ENCODE data around the gene ADRB2.

Gene ADRB2

DNA sequence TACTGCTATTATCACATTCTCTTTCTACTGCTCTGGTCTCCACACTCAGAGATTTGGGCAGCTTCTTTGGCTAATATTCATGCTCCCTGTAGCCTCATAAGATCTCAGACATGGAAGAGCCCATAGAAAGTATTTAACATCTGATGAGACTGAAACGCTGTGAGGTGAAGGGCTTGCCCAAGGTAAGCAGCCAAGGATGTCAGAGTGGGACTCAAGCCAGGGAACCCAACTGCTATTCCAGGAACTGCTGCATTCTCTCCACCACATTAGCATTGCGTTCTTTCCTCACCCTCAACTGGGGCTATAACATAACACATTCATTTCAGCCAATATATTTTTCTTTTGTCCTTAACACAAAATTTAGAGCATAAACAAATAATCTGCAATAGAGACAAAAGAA is 3.8 kb downstream of the ADRB2 start:
- no peak for DNase-seq

DNA sequence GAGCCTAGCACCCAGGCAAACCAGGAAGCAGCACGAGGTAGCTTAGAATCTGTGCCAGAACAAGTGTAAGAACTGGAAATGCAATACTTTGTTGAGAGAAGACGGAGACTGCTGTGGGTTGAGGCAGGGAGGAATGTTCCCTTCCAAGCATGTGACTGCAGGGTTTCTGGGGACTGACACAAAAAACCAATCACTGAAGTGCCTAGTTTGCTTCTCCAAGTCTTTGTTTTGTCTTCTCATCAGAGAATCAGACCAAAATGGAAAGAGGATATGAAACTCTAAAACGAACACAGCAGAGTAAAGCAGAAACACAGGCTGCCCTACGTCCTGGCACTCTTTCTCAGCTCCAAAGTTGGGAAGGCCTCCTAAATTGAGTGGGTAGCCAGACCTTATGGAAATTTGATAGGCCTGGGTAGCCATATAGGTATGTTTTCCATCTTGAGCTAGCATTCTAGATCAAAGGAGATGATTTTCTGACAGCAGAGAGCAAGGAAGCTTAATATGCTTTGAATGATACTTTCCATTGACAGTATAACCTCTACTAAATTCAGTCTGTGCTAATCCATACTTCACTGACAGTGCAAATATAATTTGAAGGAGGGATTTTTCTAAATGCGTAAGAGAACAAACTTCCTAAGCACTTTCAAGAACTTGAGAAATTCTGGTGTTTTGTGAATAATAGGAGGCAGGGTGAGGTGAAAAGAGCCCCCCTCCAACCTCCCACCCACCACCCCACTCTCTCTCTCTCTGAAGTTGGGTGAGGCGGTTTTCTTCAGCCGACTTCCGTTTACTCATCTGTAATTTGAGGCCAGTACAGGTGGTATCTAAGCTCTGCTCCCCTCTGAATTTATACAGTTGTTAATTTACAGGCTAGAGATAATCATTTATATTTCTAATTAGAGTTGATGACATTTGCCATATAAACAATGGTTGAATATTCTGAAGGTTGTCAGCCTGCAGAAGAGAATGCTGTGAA is 5.5 kb downstream of the ADRB2 start:
- DNase-seq, result peak in 13 of 58 donors; percentile 8 to 57 (median 31)

DNA sequence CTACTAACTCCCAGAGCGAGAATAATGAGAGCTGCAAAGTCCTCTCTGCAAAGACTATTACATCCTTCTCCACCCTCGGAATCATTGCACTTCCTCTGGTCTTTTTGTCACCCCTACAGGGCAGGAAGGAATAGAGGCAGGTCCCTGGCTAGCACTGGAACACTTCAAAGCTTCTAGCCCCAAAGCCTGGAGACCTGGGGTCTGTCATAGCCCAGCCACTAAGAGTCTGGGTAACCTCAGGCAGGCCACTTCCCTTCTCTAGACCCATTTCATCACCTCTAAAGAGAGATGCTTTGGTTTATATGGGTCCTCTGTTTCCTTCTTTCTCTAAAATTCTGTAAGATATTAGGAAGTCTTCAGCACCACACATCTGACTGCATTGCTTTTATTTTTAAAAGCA is 6.7 kb downstream of the ADRB2 start:
- no peak for DNase-seq

DNA sequence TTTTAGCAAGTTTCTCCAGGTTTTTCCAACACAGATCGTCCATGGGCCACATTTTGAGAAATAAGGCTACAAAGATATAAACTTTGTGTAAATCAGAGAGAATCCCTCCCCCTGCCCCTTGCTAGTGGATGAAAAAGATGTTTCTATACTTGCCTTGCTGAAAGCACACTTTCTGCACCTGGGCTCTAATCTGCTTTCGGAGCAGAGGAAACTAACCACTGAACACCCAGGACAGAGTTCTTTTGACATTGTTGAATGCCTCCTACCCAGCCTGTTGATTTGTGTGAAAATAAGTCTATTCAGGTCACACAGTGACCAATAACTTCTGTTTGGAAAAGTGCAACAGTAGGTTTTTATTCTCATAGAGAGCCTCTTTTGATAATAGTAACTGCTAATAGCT is 7.5 kb downstream of the ADRB2 start:
- no peak for DNase-seq

DNA sequence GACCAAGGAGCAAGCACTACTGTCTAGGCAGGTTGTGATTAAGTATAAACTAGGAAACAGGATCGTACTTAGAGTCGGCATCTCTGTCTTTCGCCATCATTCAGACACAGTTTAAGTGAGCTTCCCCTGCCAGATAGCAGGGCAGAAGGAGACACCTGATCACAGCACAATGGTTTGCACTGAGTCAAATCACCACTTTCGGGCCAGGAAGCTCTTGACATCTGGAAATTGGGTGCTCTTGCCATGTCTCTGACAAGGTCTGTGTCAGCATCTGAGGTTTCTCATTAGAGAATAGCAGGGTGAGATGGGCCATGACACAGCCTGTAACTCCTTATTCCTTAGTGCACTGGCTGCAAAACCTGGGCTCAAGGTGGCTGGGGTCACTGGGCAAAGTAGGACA is 8.3 kb downstream of the ADRB2 start:
- no peak for DNase-seq

DNA sequence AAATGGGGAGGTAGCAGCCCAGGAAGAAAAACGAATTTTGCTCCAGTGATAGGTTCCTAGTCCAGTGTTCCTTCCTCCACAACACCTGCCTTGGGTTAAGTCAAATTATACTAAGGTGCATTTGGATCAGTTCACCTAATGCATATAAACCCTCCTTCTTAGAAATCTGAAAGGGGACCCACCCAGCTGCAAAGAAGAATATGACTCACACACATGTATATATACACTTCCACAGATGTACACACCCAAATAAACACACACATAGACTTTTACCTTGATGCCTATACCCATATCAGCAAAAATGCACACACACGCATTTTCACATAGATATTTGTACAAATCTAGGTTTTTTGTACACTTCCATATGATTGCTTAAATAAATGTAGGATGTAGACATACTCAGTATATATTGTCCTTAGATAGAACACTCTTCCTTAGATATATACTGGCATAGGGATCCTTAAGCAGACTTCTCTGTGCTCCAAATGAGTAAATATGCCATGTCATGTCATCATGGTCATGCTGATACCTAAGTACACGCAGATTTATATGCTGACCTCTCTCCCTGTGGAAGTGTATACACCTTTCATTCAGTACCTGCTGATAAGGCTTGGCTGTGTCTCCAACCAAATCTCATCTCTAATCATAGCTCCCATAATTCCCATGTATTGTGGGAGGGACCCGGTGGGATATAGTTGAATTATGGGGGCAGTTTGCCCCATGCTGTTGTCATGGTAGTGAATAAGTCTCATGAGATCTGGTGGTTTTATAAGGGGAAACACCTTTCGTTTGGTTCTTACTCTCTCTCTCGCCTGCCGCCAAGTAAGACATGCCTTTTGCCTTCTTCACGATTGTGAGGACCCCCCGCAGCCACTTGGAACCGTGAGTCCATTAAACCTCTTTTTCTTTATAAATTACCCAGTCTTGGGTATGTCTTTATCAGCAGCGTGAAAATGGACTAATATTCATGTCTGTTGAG is 10.2 kb downstream of the ADRB2 start:
- no peak for DNase-seq

DNA sequence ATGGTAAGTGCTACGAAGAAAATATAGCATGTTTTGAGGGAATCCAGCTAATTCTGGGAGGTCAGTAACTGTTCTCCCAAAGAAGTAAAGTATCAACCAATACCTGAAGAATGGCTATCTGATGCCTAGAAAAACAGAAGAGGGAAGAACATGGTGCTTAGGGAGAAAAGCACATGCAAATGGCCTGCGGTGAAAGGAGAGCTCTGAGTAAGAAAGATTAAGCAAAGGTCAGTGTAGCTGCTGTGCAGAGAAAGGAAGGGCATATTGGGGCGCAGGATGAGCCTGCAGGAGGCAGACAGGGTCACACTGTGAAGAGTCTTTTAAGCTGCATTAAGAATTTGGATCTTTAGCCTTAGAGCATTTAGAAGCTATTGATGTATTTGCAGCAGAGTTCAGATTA is 11.0 kb downstream of the ADRB2 start:
- DNase-seq, result no peak

DNA sequence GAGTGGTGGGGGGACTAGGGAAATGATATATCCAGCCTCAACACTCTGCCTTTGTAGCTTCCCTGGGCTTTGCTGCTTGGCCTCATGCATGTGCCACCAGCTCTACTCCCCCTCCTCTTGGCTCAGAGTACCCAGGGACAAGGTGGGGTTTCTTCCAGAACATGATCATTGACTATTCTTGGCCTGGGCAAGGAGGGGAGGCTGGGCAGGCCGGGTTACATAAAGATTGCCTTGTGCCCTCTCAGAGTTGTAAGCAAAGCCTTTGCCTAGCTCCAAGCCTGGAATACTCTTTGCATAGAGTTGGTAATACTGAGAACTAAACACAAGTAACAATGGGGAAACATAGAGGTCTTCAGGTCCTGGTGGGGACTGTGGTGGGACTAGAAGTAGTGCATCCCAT is 11.9 kb downstream of the ADRB2 start:
- DNase-seq, result no peak

DNA sequence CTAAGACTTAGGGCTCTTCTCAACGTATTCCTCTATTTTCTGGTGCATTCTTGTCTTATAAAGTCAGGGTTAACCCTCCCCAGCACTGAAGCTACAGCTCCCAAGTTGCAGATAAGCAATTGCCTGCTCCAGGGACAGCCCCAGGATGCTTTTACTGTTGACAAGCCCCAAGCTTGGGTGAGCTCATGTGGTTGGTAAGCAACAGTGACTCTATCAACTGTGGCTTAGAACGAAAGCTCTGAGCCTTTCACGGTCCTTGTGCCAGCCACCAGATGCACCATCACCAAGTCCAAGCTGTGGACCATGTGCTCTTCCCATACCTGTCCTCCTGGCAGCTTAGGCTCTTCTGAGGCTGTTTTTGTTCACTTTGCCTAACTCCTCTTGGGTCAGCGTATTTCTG is 13.5 kb downstream of the ADRB2 start:
- no peak for DNase-seq

DNA sequence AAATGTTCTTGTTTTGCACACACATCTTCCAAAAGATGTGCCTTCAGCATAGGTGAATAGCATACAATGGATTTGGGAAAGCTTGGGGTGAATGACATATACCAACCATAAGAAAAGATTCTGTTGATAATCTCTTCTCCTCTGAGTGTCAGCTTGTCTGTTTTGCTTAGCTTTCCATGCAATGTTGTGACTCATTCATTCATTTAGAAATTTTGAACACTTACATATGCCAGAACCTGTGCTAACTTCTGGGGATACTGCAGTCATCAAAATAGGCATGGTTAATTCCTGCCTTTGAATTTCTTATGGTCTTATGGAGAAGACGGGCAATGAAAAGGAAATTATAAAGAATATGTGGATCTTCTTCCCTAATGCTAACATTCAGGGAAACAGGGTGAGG is 14.1 kb downstream of the ADRB2 start:
- DNase-seq, result no peak

DNA sequence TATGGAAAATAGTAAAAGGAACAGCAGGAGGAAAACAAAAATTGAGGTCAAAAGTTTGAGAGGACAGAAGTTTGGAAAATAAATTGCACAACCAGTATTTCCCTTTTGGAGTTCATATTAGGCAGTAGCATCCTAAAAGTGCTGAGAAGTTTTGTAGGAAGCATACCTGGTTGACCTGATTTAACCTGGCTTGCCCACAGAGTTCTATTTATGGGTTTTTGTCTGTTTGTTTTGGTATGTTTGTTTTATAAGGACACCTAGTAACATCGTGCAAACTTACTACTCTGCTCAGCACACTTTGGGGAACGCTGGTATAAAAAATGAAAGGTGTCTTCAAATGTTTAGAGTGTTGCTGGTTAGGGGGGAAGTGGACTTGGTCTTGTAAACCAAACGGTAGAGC is 15.1 kb downstream of the ADRB2 start:
- DNase-seq, result no peak

DNA sequence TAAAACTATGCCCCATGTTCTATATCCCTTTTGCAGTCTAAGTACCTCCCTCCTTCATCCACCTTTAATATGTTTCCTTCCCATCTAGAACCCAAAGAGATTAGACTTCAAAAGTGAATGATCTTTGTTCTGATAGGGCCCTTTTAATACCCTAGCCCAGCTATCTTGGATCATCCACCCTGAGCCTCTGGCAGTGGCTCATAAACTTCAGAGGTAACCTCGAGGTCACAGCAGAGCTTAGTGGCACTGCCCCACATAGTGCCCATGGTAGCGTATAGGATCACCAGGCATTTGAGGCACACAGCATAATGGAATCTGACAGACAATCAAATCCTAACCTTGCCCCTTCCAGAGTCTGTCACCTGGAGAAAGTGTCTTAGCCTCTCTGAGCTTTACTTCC is 15.8 kb downstream of the ADRB2 start:
- no peak for DNase-seq

DNA sequence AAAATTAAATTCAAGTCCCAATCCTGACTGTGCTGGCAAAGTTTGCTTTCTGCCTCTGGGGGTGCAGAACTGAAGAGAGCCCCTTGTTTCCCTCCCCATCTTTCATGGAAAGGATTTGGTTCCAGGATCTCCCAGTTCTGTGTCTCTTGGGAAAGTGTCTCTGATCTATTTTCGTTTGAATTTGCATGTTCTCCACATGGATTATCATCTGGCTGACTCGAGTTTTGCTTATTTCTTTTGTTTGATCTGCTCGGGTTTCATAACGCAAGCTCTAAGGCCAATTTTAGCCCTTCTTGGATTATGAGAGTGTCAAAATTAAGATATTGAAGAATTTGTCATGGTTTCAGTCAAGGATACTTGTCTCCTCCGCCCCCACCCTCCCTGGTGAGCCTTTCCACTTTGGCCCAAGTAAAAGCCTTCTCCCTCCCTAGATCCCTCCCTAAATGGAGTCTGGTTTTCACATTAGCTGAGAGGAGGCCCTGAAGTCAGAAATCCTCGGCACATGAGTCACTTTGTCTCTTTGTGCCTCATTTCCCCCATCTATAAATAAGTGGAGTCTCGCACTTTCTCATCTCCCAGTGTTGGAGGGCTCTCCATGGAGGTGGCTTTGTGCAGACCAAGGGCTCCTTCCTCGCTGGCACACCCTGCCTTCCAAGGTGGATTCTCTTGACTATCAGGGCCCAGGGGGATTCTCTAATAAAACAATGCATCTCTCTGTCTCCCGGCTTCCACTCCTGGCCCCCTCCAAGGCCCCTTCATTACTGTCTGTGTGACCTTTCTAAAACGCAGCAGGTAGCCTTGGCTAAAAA is 17.3 kb downstream of the ADRB2 start:
- no peak for DNase-seq

DNA sequence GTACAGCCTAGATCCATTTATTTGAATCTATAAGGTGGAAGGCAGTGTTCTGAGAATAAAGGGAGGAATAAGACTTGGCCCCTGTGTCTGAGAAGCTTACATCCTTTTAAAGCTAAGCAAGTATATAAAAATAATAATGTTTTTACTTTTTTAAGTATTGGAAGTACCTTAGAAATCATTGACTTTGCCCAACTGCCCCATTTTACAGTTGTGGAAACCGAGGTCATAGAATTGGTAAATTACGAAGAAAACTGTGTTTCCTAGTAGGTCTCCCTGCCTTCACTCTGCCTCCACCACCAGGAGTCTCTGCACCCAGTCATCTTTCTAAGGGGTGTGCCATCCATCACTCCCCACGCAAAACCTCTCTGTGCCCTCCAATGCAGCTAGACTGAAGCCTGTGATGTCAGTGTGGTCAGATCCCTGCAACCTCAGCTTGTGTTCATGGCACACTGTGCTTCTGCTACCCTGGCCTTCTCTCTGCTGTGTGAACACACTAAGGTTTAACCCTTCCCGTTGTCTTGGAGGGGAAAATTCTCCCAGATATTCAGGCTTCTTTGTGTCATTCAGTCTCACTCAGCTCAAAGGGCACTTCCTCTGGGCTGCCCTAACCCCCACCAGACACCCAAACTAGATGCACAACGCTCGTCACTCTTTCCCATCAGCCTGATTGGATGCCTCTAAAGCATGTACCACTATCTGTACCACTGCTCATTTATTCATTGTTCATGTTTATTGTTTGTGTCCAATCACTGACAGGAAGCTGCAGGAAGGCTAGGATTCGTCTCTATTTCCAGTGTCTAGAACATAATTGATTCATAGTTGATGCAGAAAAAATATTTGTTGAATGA is 18.2 kb downstream of the ADRB2 start:
- no peak for DNase-seq

DNA sequence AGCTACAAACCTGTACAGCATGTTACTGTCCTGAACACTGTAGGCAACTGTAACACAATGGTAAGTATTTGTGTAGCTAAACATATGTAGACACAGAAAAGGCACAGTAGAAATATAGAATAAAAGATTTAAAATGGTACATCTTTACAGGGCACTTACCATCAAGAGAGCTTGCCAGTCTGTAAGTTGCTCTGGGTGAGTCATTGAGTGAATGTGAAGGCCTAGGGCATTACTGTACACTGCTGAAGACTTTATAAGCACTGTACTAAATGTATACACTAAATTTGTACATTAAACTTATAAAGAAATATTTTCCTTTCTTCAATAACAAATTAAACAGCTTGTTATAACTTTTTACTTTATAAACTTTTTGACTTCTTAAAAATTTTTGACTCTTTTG is 20.5 kb downstream of the ADRB2 start:
- DNase-seq, result no peak

DNA sequence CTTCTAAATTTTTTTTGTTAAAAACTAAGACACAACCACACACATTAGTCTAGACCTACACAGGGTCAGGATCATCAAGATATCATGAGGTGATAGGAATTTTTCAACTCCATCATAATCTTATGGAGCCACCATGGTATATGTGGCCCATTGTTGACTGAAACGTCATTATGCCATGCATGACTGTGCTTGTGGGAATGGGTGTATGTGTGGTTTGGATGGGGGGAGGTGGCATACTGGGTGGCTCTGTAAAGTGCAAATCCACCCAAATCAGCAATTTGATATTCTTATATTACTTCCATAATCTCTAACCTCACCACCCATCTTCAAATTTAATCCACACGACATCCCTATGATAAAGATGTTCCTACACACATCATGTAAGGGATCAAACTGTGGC is 21.0 kb downstream of the ADRB2 start:
- no peak for DNase-seq

DNA sequence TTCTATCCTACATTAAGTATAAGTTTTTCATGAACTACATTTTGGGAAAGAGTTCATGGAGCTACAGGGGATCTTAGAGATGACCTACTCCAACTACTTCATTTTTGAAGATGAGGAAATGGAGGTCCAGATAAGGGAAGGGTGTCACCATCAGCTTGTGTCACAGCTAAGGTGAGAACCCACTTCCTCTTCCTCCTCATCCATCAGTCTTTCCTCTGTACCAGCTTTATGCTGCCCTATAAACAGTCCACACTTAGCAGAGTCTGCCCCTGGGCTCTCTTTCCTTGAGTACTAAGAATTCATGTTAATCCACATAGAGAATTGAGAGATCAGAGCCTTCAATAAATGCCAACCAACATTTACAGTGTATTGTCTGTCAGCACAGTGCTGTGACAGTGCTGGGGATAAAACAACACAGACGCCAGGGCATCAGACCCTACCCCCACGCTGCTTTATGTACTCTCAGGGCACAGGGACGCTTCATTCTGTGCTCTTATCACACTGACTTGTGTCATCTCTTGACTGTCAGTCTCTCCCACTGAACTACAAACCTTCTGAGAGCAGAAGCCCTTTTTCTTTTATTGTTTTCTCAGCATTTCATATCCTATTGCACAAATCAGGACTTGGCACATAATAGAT is 22.1 kb downstream of the ADRB2 start:
- no peak for DNase-seq

DNA sequence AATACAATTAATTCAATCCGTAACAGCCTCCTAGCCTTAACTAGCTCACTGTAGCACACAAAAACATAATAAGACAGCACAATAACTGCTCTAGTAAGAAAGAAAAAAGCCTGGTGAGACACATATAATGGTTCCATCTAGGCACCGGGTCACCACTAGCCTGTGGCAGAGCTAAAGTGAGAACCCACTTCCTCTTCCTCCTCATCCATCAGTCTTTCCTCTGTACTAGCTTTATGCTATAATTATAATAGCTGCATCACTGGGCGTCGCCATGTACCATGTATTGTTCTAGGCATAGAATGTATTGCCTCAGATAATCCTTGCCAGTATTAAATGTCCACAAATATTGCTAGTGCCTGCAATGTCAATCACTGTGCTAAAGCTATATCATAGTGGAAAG is 23.1 kb downstream of the ADRB2 start:
- no peak for DNase-seq

DNA sequence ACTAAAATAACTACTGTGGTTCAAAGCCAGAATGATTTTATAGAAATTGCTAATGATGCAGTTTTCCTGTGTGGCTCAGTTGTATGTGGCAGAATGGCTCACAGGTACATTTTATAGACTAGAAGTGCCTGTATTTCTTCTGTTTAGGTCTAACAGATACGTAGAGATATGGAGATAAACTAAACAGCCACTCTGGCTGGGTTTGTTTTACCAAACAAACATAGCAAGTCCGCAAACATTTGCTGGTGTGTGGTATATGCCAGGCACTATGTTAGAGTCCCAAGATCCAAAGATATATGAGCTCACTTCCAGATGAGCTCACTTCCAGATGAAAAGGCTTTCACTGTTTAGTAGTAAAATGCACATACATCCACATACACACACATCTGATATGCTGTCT is 24.4 kb downstream of the ADRB2 start:
- DNase-seq, result no peak

DNA sequence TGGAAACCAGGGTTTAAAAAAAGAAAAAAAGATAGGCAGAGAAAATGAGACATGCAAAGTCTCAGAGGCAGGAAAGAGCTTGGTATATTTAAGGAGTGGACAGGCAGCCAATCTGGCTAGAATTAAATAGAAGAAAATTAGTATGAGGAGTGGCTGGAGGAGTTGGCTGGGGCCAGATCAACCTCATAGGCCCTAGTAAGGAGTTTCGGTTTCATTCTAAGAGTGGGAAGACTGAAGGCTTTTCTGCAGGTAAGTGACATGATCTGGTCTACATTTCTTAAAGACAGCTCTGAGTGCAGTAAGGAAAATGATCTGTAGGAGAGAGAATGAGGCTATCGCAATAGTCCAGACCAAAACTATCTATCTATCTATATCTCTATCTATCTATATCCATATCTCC is 27.5 kb downstream of the ADRB2 start:
- no peak for DNase-seq
